Ammon's horn (tissue), 1 donor: ENCODE results near the gene TTLL11.
A peak's percentile ranks its signal among the peaks of the same experiment; 100 is the strongest.

Experiments
- DNase-seq: peaks from one replicate; pipeline ENCODE4 v3.0.0-alpha.2; 2016; ENCODE audit warnings: low spot score

The TTLL11 gene

DNA sequence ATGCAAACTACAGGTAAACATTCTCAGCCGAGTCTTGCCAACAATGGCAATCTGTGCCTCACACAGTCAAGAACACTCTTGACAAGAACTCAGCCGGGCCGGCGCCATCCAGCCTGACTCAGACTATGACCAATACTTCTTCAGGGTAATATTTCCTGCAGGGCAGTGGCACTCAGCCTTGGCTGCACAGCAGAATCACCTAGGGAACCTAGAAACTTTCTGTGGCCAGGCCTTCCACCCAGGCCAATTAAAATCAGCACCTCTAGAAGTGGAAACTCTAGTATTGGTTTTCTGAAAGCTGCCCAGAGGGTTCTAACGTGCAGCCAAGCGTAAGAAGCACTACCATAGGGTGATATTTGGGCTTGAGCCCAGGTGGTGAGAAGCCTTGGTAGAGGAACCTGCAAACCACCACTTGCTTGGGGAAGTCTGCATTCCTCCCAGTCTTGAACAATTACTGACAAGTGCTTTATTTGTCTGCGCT, 120.6 kb downstream of the TTLL11 start:
- peak; percentile 35 for DNase-seq

- no peak for DNase-seq
These were observed 125.1 kb downstream of the TTLL11 start for GRCh38 chr9:121968056-121968455.

DNA sequence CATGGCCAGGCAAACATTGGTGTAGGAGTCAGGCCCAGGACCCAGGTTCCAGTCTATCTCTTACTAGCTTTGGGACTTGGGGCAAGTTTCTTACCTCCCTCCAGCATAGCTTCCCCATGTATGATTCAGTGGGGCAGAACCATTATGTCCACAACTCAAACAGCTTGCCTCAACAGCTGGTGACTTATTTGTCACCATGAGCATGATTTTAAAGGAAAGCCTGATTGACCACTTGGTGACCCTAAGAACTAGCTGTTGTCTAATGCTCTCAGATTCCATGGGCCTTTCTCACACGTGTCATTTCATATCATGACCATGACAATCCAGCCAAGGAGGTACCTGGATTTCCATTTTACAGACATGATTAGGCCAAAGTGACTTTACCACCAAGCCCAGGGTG, 126.4 kb downstream of the TTLL11 start:
- no peak for DNase-seq

DNA sequence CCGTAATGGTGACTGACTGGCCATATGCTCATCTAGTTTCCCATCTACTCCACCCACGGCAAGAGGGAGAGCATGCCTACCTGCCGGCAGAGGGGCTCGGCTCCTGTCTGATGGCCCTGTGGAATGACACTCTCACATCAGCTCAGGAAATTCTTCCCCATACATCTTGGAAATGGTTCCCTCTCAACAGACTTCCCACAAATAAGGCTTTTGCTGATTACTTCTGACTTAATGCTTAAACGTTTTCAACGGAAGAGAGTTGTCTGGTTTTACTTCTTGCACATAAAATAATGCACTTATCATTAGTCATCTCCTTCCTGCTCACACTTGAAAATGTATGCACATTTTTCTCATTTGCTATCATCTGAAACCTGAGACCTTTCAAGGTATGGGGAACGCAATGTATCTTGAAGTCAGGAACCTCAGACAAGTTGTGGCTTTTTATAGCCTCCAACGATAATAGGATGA, 129.5 kb downstream of the TTLL11 start:
- no peak for DNase-seq

- DNase-seq: no peak
These were observed 130.7 kb downstream of the TTLL11 start for GRCh38 chr9:121962421-121962820.

DNA sequence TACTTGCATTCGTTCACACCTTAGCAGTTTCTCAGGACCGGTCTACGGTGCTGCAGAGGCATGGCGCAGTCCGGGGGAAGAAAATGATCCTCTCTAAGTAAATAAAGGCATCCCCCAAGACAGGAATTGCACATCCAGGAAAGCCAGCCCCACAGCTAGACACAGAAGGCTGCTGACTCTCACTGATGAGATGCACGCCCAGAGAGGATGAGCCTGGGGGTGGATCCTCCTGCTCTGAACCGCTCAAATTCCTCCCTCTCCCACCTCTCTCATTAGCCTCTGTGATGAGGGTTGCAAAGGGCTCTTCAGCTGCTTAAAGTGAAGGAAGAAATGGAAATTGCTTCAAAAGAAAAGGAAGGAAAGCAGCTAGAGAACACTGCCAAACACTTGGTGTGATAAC, 132.4 kb downstream of the TTLL11 start:
- DNase-seq: no peak

DNA sequence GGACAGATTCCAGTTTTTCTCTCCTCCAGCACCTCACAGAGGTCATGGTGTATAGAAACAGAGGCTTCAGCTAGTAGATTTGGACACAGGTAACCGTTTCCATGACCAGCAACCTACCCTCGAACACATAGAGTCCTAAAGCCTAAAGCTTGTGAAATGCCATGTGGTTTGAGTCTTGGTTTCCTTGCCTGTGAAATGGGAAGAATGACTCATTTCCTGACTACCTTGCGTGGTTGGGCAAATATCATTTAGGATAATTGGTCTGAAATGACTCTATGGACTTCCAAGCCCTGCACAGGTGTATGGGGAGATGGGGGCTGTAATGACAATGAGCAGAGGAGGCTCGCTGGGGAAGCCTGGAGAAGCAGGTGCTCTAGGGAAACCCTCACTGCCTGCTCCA, 134.6 kb downstream of the TTLL11 start:
- no peak for DNase-seq

GRCh38 chr9:121956808-121957207, 136.3 kb downstream of the TTLL11 start:
- DNase-seq: no peak

DNA sequence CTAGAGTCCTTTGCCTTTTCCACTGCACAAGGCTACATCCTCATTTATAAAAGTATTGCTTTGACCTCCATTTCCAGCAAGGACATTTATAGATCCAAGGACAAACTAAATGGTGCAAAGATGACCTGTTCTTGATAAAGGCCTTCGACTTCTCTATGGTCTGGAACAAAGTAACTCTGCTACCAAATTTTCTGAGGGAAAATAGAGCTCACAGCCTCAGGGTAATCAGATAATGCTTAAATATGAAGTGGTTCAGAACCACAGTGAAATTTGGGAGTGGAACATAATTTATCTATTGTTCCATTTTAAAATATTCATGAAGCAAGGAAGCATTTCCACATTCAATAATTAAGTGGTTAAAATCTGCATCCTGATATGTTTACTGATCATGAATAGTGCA, 137.5 kb downstream of the TTLL11 start:
- DNase-seq: no peak

DNA sequence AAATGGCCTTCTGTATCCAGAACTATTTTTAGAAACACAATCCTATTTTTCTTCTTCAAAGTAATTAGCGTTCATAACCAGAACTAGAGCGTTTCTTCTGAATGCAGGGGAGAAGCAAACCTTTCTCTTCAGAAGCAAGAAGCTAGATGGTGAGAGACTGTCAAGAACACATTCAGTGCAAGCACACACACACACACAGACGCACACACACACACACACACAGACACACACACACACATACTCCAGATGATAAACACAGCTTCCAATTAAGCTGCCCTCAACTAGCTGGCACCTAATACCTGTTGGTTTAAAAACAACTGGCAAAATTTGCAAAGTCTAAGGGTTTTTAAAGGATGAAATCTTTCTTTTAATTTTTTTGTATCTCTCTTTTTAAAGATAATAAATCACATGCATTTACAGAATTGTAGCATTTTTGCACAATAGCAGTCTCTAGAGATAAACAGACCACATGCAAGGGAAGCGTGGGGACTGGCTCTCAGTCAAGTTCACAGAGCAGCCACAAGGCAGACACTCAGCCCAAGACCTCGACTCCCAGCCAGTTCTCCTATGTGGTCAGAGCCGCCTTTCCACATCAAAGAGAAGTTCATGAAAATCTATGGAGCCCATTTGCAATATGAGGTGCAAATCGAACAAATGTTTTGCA, 138.5 kb downstream of the TTLL11 start:
- peak; percentile 52 for DNase-seq

GRCh38 chr9:121952611-121953010, 140.5 kb downstream of the TTLL11 start:
- DNase-seq: no peak

GRCh38 chr9:121950866-121951265, 142.2 kb downstream of the TTLL11 start:
- DNase-seq: no peak

DNA sequence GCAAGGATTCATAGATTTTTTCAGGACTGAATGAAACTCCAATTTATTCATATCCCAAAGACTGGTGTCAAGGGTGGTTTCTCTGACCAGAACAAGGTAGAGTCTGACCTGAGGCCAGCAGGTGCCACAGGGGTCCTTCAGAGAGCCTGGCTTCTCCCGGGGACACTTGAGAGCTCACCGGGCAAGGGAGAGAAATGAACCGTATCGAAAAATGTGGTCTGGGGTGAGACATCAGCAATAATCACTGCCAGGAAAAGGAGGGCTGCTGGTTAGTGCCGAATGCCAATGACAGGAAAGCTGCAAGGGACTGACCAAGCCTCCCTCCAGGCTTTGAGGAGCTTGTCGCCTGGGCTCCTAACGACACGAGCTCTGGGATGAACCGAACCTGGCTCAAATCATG, 142.7 kb downstream of the TTLL11 start:
- no peak for DNase-seq

DNA sequence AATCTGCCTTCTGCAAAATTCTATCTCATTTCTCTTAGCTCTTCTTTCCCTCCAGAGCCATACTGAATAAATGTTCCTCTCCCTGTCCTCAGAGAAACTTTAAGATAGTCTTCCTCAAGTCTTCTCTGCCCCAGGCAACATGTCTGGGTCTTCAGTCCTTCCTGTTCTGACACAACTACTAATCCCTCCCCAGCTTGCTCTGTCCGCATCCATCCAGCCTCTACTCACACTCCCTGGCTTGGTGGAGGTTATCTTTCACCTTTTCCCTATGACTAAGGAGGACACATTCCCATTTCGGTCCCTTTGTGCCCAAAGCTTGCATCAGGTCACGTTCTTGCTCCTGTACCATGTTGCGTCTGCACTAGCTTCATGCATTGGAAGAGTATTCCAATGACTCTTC, 143.3 kb downstream of the TTLL11 start:
- DNase-seq: no peak

- DNase-seq: no peak
These were observed 143.7 kb downstream of the TTLL11 start for GRCh38 chr9:121949364-121949763.

DNA sequence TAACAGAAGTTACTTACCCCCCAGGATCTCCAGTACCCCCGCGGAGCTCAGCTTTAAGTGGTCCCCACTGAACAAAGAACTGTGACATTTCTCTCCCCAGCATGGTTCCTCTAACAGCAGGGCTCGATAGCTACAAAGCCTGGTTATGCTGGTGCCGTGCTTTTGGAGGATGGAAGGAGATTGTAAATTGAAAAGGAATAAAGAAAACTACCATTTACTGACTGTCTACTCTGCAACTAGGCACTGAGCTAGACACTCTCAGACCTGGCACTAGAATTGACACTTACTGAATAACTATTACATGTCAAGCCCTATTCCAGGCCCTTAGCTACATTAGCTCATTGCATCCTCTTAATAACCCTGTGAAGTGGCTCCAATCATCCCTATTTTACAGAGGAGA, 145.3 kb downstream of the TTLL11 start:
- no peak for DNase-seq

DNA sequence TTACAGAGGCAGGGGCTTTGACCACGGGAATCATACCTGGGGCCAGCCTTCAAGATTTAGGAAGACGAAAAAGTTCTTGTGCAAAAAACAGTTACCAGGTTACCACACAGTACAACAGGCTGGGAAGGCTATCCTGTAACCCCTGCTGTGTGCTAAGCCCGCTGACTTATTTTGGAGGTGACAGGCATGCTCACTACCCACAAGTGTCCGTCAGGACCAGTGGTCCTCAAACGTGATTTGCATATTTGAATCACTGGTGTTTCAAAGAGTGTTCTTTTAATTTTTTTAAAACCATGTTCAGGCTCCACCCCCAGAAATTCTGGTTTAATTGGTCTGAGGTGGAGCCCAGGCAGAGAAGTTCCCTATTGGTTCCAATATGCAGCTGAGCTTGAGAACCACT, 146.6 kb downstream of the TTLL11 start:
- DNase-seq: no peak

GRCh38 chr9:121945849-121946248, 147.3 kb downstream of the TTLL11 start:
- no peak for DNase-seq

DNA sequence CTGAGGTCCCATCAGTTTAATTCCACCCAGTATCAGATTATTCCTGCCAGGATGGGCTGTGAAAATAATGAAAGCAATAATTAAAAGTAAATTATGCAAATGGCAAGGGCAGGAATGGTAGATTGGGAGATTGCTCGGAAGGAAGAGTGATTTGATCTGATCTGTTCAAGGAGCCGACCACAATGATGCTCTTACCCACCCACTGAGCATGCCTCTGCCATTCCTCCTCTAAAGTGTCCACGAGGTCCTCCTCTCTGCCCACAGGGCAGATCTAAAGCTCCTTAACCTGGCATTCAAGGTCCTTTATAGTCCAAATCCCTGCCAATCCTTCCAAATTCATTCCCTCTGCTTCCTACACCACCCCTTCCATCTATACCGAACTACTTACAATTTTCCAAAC, 147.8 kb downstream of the TTLL11 start:
- no peak for DNase-seq

GRCh38 chr9:121944711-121945191, 148.4 kb downstream of the TTLL11 start:
- no peak for DNase-seq

DNA sequence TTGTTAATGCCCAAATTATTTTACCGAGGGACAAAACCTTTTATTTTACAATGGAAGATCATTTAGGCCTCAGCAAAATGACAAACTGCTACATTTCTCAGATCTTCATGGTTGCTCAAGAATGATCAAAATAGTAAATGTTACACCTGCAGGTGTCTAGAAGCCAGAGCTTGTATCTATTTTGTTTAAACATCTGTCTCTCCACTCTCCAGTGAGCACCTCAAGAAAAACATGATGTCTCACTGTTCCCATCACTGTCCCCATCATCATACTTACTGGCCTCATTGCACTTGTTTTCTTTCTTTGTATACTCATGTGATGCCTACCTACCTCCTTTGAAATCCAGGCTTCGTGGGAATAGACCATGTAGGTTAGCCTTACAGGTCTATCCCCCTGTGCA, 149.6 kb downstream of the TTLL11 start:
- no peak for DNase-seq

- DNase-seq: no peak
These were observed 150.2 kb downstream of the TTLL11 start for GRCh38 chr9:121942866-121943382.

DNA sequence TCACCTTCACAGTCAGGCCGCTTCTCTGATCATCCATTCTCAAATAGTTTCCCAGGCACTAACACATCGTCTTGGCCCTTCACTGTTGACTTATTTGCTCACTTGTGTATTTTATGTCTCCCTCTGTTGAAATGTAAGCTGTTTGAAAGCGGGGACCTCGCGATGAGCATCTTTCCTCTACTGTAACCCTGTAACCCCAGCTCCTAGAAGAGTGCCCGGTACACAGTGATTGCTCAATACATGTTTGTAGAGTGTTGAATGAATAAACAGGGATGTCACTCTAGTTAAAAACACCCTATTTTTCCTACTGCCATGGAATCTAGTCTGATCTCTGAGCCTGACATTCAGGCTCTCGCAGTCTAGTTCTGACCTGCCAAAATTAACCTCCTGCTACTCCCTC, 150.8 kb downstream of the TTLL11 start:
- no peak for DNase-seq

- DNase-seq: no peak
These were observed 153.5 kb downstream of the TTLL11 start for GRCh38 chr9:121939643-121940042.
